Daoy (cell line): ENCODE results near the gene SCN2B. TPM values are rescaled to one million over a fixed set of nuclear protein-coding genes. Genes with fewer than 3 reads are reported as not detected.
A peak's percentile ranks its signal among the peaks of the same experiment; 100 is the strongest.

Experiments used
- DNase-seq: peaks from one replicate; pipeline ENCODE4 v3.0.0-alpha.2; 2015; ENCODE audit warnings: low read depth
- total RNA-seq: library from RNA; depleted of rRNA; stranded (reverse); fragments of >200 nt; shearing (Covaris generic); gene quantifications from 2 replicates; pipeline ENCODE4 v1.2.3, GENCODE V29; 2014

The SCN2B gene
- total RNA-seq, 1 experiment from 2014 or later, result not detected

GRCh38 chr11:118175031-118175992 lies 1.1 kb downstream of the SCN2B start:
- DNase-seq, result peak; percentile 45

GRCh38 chr11:118174006-118174567 lies 2.4 kb downstream of the SCN2B start:
- DNase-seq, result no peak

GRCh38 chr11:118172356-118172755 lies 4.1 kb downstream of the SCN2B start:
- DNase-seq, result no peak

- peak; percentile 70 for DNase-seq
Observed at GRCh38 chr11:118171269-118172062, 5.0 kb downstream of the SCN2B start.

GRCh38 chr11:118170882-118171268 lies 5.6 kb downstream of the SCN2B start:
- DNase-seq, result no peak

GRCh38 chr11:118170231-118170630 lies 6.2 kb downstream of the SCN2B start:
- DNase-seq, result no peak

- DNase-seq, result no peak
Observed at GRCh38 chr11:118169300-118170140, 6.9 kb downstream of the SCN2B start.

GRCh38 chr11:118168751-118169150 lies 7.7 kb downstream of the SCN2B start:
- DNase-seq, result no peak

GRCh38 chr11:118168316-118168715 lies 8.1 kb downstream of the SCN2B start:
- no peak for DNase-seq

- DNase-seq, result no peak
Observed at GRCh38 chr11:118167906-118168305, 8.5 kb downstream of the SCN2B start.

GRCh38 chr11:118167253-118167652 lies 9.2 kb downstream of the SCN2B start:
- DNase-seq, result no peak

- no peak for DNase-seq
Observed at GRCh38 chr11:118166641-118167040, 9.8 kb downstream of the SCN2B start.

GRCh38 chr11:118164885-118165284 lies 11.6 kb downstream of the SCN2B start:
- no peak for DNase-seq

GRCh38 chr11:118163494-118163893 lies 12.9 kb downstream of the SCN2B start:
- DNase-seq, result no peak

- no peak for DNase-seq
Observed at GRCh38 chr11:118162846-118163245, 13.6 kb downstream of the SCN2B start.

GRCh38 chr11:118161786-118162185 lies 14.7 kb downstream of the SCN2B start:
- no peak for DNase-seq

- DNase-seq, result no peak
Observed at GRCh38 chr11:118157186-118157895, 19.1 kb downstream of the SCN2B start.

GRCh38 chr11:118156531-118157185 lies 19.8 kb downstream of the SCN2B start:
- DNase-seq, result no peak

GRCh38 chr11:118155776-118156530 lies 20.5 kb downstream of the SCN2B start:
- DNase-seq, result no peak
